GM19023 (cell line): ENCODE measurements around the gene CYP27B1.

ENCODE experiments used
- ATAC-seq: cut with Tn5 transposase; IDR thresholded peaks from one replicate; pipeline ENCODE4 v1.9.1; 2021; ENCODE audit warnings: mild to moderate bottlenecking, moderate library complexity; ENCODE audit not compliant: unreplicated experiment

CYP27B1 gene

GRCh38 chr12:57767876-57768275, 998 bp upstream of the CYP27B1 start:
- ATAC-seq: no peak

DNA sequence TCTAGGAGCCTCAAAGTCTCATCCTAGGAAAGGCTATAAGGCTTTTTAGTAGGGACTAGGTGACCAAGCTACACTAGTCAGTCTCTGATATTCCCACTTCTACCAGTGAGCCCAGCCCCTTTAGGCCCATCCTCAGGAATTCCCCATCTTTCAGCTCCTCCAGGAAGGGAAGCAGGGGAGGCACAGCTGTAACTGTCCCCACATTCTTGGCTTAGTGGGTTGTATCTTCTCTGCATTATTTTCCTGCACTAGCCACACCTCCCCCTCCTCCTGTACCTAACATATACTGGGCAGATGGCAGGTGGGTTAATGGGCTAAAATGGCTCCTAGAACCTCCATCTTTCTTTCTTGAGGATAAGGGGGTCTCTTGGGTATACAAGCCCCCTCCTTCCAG, 424 bp upstream of the CYP27B1 start:
- no peak for ATAC-seq

- no peak for ATAC-seq
Measured at GRCh38 chr12:57765698-57766463, 997 bp downstream of the CYP27B1 start.

- peak; percentile 67 for ATAC-seq
Measured at GRCh38 chr12:57765003-57765697, 1.7 kb downstream of the CYP27B1 start.

- peak; percentile 8 for ATAC-seq
Measured at GRCh38 chr12:57764662-57765002, 2.2 kb downstream of the CYP27B1 start.

DNA sequence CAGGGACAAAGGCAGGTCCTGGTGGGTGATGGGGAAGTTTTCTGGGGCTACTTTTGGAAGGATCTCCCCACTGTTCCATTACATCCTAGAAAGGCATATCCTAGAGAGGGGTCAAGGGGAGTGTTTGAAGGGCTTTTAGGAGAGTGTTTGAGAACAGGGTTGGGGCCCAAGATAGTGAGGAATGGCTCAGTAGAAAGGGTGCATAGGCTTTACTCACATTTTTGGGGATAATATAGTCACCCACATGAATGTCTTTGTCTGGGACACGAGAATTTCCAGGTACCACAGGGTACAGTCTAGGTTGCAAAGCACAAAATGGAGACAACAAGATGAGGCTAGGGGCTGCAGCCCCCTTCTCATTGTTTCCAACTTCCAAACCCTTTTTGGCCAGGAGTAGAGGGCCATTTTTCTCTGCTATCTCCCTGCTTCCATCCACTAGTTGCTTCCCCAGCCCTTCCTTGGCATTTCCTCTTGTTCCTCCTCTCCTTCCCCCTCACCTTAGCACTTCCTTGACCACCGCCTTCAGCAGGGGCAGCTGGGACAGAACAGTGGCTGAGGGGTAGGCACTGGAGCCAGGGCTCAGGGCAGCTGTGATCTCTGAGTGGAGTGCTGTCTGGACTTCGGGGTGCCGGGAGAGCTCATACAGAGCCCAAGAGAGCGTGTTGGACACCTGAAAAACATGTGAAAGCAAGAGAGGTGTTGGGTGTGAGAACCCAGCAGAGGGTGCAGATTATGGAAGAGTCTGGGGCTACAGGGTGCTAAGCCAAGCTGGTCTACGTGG, 2.8 kb downstream of the CYP27B1 start:
- no peak for ATAC-seq

GRCh38 chr12:57762463-57762862, 4.4 kb downstream of the CYP27B1 start:
- no peak for ATAC-seq

DNA sequence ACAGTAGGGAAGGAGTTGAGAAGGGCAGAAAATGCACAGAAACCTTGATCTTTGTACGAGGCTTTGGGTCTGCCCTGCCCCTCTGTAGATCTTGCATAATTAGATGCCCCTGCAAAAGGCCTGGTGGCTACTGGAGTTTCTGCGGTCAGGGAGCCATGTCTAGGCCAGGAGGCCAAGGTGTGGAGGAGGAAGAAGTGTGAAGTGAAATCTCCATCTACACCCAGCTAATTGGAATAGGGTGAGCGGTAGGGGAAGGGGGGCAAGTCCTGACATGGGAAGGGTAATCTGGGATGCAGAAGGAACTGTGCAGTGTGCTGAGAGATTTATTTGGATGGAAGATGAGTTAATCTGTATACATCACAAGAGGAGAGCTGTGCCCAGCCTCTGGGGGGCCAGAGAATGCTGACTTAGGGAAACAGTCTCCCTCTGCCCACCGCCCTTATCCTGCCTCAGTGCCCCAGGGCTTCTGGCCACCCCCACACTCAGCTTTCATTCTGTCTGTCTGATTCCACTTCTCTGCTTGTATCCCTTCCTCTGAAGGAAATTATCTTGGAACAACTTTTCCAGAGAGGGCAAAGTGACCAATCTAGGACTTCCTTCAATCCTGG, 5.4 kb downstream of the CYP27B1 start:
- ATAC-seq: no peak

DNA sequence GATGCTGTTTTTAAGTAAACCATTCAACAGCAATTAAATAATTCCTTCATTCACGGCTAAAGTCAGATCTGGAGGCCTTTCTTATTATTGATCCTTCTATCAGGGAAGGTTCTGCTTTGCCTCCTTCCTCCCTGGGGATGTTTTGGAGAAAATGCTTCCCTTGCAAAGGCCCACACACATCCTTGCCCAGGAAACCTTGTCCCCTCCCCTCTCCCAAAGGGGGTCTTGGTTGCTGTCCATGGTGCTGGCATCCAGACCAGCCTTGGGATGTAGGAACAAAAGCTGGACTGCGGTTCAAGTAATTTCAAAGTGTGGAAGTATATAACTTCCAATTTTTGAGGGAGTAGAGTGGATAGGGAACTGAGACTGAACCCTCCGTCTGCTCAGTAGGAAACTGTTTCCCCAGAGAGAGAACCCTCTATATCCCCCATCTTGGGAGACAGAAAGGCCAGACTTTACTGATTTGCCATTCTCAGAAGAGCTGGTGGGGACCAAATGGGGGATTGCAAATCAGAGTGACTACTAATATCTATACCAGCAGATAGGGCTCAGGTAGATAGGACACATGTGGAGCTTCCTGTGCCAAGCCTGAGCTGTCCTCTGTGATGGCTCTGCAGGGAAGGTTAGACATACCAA, 6.4 kb downstream of the CYP27B1 start:
- no peak for ATAC-seq

DNA sequence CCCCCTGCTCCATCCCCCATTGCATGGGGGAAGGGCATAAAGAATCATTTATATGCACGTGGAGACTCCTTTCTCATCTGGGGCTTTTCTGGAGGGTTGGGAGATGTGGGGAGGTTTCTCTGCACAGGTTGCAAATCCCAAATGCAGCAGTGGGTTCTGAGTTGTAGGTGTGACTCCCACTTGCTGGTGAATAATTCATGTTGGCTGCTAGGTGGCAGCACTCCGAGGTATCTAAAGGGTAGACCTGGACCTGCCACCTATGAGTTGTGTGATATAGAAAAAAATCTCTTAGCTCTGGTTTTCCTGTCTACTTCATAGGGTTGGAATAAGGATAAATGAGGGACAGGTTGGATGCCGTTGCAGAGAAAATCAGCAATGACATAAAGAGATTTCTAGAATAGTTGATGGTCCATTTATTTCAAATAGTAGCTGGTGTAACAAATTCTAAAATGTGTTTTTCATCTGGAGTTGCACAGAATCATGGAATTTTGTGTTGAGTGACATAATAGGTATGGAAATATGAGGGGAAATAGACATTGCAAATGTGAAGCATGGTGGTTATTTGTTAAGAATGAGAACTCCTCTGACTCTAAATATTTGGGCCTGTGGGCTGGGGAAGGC, 7.4 kb downstream of the CYP27B1 start:
- ATAC-seq: no peak

DNA sequence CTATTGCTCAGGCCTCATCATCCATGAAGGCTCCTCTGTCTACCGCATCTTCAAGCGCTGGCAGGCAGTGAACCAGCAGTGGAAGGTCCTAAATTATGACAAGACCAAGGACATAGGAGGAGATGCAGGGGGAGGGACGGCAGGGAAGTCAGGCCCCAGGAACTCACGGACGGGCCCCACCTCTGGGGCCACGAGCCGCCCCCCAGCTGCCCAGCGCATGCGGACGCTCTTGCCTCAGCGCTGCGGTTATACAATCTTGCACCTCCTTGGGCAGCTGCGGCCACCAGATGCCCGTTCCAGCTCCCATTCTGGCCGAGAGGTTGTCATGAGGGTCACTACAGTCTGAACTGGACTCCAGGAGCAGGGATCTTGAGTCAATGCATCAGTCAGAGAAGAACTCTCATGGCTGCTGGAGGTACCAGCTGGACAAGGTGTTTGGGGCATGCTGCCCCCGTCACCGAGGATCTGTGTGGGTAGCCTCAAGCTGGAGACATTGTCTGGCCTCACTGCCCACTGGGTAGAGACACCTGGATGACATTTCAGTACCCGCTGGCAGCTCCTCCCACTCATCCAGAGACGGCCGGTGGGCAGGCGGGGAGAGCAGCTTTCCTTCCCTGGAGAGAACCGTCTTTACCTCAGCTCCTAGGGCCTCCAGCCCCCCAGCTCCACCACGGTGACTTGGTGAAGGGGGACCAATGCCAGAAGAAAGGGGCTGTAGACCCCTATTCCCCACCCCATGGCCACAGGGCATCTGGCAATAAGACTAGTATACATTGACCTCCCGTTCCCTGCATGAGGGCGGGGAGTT, 8.1 kb downstream of the CYP27B1 start:
- no peak for ATAC-seq

DNA sequence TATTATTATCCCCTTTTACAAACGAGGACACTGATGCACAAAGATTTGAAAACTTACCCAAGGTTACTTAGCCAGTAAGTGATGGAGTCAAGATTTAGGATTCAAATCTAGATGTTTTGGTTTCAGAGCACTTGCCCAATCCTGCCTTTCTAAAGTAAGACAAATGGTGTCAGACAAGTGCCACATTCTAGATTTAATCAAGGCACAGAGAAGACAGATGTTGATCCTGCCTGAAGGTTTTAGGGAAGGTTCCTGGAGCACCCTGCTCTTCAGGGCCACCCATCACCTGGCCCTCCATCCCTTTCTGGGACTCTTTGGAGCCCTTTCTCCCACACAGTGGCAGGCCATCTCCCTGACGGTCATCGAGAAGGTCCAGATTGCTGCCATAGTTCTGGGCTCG, 9.1 kb downstream of the CYP27B1 start:
- no peak for ATAC-seq

GRCh38 chr12:57756406-57757341, 10.2 kb downstream of the CYP27B1 start:
- ATAC-seq: no peak

DNA sequence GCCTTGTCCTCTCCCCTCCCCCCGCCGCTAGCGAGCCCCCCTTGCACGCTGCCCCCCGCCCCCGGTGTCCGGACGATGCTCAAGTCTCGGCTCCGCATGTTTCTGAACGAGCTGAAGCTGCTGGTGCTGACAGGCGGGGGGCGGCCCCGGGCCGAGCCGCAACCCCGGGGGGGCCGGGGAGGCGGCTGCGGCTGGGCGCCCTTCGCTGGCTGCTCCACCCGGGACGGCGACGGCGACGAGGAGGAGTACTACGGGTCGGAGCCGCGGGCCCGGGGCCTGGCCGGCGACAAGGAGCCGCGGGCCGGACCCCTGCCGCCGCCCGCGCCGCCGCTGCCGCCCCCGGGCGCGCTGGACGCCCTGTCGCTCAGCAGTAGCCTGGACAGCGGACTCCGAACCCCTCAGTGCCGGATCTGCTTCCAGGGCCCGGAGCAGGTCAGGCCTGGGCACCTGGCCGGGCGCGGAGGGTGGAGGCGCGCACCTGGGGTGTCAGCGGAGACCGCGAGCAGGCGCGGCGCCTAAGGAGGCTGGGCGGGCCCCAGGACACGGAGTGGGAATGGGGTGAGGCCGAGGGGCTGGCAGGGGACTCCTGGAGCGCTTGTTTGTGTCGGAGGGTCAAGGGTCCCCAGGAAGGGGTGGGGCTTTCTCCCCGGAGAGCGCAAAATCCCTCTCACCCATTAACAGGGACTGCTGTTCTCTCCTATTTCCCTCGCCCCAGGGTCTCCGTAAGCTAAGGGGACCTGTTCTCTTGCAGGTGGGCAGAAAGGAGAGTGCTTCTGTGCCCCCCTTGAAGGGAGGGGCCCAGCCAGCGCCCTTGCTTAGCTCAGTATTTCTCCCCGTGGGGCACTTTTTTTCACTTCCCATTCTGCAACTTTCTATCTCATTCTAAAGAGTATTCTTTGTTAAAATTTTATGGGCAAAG, 11.2 kb downstream of the CYP27B1 start:
- no peak for ATAC-seq

DNA sequence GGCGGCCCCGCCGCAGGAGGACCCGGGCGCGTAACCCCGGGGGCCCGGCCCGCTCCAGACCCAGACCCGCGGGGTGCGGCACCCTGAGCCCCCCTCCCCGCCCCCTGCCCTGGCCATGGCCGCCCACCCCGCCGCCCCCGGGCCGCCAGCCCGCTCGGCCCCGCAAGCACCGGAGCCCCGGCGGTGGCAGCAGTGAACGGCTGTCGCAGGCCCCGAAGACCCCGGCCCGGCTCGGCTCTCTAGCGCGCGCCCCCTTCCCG, 11.8 kb downstream of the CYP27B1 start:
- no peak for ATAC-seq

- peak; percentile 37 for ATAC-seq
Measured at GRCh38 chr12:57754411-57755193, 12.3 kb downstream of the CYP27B1 start, which contains the start of gene MARCHF9. TSS of gene MARCHF9 (plus strand) at chr12:57755103. CDS start at chr12:57755529, 426 bp downstream.

GRCh38 chr12:57753756-57754337, 13.0 kb downstream of the CYP27B1 start:
- ATAC-seq: no peak
